ENCODE data around the gene HELB.

The HELB gene

GRCh38 chr12:66345956-66346355 lies 43.7 kb downstream of the HELB start:
- H3K36me3 ChIP-seq (ENCODE audit: insufficient read depth, low read length): peaks cover 23% of the 10 kb centered on the region
- H3K4me1 ChIP-seq (ENCODE audit: insufficient read depth, low read length): no peaks in the 10 kb centered on the region
- H3K27me3 ChIP-seq (ENCODE audit: insufficient read depth, low read length): no peaks in the 10 kb centered on the region
- no peak overlapping the region for H3K4me3 ChIP-seq (ENCODE audit: low read length)
- H2AFZ ChIP-seq (ENCODE audit: low read depth, low read length): no peak overlapping the region
- H3K9me3 ChIP-seq (ENCODE audit: low read length): peaks cover 15% of the 10 kb centered on the region

DNA sequence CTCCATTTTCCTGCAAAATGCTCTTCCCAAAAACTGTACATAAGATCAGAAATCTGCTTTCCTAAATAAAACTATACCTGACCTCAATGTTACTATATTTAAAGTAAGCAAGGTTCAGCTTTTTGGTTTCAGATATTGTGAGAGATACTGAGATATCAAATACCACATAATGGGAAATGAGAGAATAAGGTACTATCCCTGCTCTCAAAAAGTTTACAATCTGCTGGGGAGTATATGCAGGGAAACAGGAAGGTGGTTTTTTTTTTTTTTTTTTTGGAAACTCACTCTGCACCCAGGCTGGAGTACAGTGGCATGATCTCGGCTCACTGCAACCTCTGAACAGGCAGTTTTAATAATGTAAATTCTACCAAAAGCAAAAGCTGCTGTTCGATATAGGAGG lies 49.0 kb downstream of the HELB start:
- H3K4me3 ChIP-seq (ENCODE audit: low read length): no peak overlapping the region
- H3K27me3 ChIP-seq (ENCODE audit: insufficient read depth, low read length): no peaks in the 10 kb centered on the region
- peaks cover 14% of the 10 kb centered on the region for H3K36me3 ChIP-seq (ENCODE audit: insufficient read depth, low read length)
- no peaks in the 10 kb centered on the region for H3K4me1 ChIP-seq (ENCODE audit: insufficient read depth, low read length)
- H3K9me3 ChIP-seq (ENCODE audit: low read length): no peaks in the 10 kb centered on the region
- H2AFZ ChIP-seq (ENCODE audit: low read depth, low read length): no peak overlapping the region

DNA sequence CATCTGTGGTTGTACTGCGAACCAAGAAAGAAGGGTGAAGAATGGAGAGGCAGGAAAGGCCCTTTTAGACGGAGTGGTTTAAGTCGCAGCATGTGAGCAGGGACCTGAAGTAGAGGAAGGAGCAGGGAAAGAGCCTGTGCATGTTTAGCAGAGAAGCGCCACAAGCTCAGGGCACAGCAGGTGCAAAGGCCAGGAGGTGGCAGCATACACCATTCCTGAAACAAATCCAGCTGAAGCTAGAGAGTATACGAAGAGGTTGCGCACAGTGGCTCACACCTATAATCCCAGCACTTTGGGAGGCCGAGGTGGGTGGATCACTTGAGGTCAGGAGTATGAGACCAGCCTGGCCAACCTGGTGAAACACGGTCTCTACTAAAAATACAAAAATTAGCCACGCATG lies 49.9 kb downstream of the HELB start:
- Histone ChIP-seq H3K36me3 (ENCODE audit: insufficient read depth, low read length) (peaks cover 8% of the 10 kb centered on the region), H3K4me3 (ENCODE audit: low read length) (no peak overlapping the region), H3K4me1 (ENCODE audit: insufficient read depth, low read length) (no peaks in the 10 kb centered on the region), H3K27me3 (ENCODE audit: insufficient read depth, low read length) (no peaks in the 10 kb centered on the region), H3K9me3 (ENCODE audit: low read length) (no peaks in the 10 kb centered on the region), H2AFZ (ENCODE audit: low read depth, low read length) (no peak overlapping the region)

- H2AFZ ChIP-seq (ENCODE audit: low read depth, low read length): no peak overlapping the region
- H3K36me3 ChIP-seq (ENCODE audit: insufficient read depth, low read length): peaks cover 7% of the 10 kb centered on the region
- H3K9me3 ChIP-seq (ENCODE audit: low read length): no peaks in the 10 kb centered on the region
- H3K27me3 ChIP-seq (ENCODE audit: insufficient read depth, low read length): no peaks in the 10 kb centered on the region
- H3K4me3 ChIP-seq (ENCODE audit: low read length): no peak overlapping the region
- H3K4me1 ChIP-seq (ENCODE audit: insufficient read depth, low read length): no peaks in the 10 kb centered on the region
These were observed 50.6 kb downstream of the HELB start for GRCh38 chr12:66352899-66353298.

- Histone ChIP-seq H3K27me3 (ENCODE audit: insufficient read depth, low read length) (no peaks in the 10 kb centered on the region), H3K4me1 (ENCODE audit: insufficient read depth, low read length) (no peaks in the 10 kb centered on the region), H2AFZ (ENCODE audit: low read depth, low read length) (no peak overlapping the region), H3K36me3 (ENCODE audit: insufficient read depth, low read length) (peaks cover 3% of the 10 kb centered on the region), H3K9me3 (ENCODE audit: low read length) (no peaks in the 10 kb centered on the region), H3K4me3 (ENCODE audit: low read length) (no peak overlapping the region)
These were observed 52.0 kb downstream of the HELB start for GRCh38 chr12:66354291-66354690.

GRCh38 chr12:66359300-66359699 lies 57.0 kb downstream of the HELB start:
- H3K9me3 ChIP-seq (ENCODE audit: low read length): no peaks in the 10 kb centered on the region
- H3K4me3 ChIP-seq (ENCODE audit: low read length): no peak overlapping the region
- H3K36me3 ChIP-seq (ENCODE audit: insufficient read depth, low read length): no peaks in the 10 kb centered on the region
- no peaks in the 10 kb centered on the region for H3K27me3 ChIP-seq (ENCODE audit: insufficient read depth, low read length)
- H3K4me1 ChIP-seq (ENCODE audit: insufficient read depth, low read length): no peaks in the 10 kb centered on the region
- H2AFZ ChIP-seq (ENCODE audit: low read depth, low read length): no peak overlapping the region

DNA sequence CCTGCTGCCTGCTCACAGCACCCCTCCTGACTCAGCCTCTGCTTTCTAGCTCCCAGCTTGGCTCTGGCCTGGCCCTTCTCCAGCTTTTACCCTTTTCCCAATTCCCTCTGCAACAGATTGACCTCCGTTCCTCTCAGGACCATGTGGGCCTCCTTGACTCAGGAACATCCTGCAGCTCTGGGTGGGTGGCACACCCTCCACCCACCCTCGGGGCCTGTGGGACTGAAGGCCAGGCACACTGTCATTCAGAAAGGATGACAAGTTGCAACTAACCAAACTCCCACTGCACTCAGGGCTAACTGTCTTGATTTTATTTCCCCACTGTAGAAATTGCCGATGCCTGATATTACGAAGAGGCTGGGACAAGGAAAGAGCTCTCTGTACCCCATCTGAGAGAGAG lies 59.4 kb downstream of the HELB start:
- no peak overlapping the region for H3K4me3 ChIP-seq (ENCODE audit: low read length)
- no peaks in the 10 kb centered on the region for H3K27me3 ChIP-seq (ENCODE audit: insufficient read depth, low read length)
- peaks cover 3% of the 10 kb centered on the region for H3K36me3 ChIP-seq (ENCODE audit: insufficient read depth, low read length)
- H3K4me1 ChIP-seq (ENCODE audit: insufficient read depth, low read length): no peaks in the 10 kb centered on the region
- H3K9me3 ChIP-seq (ENCODE audit: low read length): no peaks in the 10 kb centered on the region
- H2AFZ ChIP-seq (ENCODE audit: low read depth, low read length): no peak overlapping the region

DNA sequence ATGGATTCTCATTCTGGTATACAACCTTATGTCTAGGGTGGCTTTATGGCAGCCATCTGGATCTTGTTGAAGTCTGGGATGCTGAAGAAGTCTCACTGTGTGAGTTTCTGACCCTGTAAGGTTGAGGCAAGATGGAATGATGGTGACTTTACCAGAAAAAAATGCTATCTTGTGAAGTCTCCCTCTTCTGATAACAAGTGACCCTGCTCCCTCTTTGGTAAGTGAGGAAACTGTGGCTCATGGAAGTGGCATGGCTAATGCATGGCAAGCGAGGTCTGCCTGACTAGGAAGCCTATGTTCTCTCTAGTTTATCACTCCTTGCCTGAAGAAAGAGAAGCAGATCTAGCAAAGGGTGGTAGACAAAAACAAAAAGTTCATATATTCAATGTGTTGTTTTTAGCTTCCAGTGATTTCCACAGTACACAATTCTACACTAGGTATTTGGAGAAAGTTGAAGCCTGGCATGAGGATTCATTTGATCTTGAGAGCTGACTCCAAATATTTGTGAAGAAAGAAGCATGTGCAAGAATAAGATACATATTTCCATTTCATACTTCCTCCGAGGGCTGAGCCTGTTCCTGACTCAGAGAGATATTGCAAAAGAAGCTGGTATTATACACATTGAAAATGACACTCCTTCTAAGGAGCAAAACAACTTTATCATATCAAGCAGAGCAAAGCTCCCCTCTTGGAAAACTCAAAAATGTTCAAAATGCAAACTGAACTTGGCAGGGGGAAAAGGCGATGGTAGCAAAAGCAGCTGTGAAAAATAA lies 63.6 kb downstream of the HELB start:
- Histone ChIP-seq H3K4me3 (ENCODE audit: low read length) (no peak overlapping the region), H3K27me3 (ENCODE audit: insufficient read depth, low read length) (no peaks in the 10 kb centered on the region), H2AFZ (ENCODE audit: low read depth, low read length) (no peak overlapping the region), H3K9me3 (ENCODE audit: low read length) (no peaks in the 10 kb centered on the region), H3K4me1 (ENCODE audit: insufficient read depth, low read length) (no peaks in the 10 kb centered on the region), H3K36me3 (ENCODE audit: insufficient read depth, low read length) (peaks cover 3% of the 10 kb centered on the region)

DNA sequence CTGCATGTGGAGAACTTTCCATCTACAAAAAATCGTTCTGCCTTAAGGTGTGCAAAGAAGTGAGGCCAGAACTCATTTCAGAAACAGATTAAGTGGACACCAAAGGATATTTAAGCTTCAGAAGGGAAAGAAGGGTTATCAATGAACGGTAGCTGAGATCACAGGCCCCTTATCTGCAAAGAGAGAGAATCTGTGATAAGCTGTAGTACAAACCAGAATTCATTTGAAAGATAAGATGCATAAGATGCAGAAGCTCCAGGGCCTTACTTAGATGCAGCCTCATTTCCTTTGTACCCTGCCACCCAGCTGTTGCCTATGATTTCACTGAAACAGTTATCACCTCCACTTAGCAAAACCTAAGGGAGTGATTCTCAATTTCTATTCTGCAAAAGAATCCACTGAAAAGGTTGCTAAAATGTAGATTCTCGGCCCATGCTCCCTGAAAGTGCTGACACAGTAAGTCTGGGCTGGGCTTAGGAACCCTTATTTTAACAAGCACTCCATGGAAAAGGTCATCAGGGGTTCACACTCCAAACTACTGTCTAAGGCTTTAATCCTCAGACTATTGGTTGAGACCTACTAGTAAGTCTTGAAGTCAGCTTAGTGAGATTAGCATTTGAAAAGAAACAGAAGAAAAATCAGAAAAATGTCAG lies 64.8 kb downstream of the HELB start:
- no peak overlapping the region for H2AFZ ChIP-seq (ENCODE audit: low read depth, low read length)
- H3K4me1 ChIP-seq (ENCODE audit: insufficient read depth, low read length): no peaks in the 10 kb centered on the region
- no peak overlapping the region for H3K4me3 ChIP-seq (ENCODE audit: low read length)
- H3K36me3 ChIP-seq (ENCODE audit: insufficient read depth, low read length): peaks cover 3% of the 10 kb centered on the region
- H3K27me3 ChIP-seq (ENCODE audit: insufficient read depth, low read length): no peaks in the 10 kb centered on the region
- no peaks in the 10 kb centered on the region for H3K9me3 ChIP-seq (ENCODE audit: low read length)

GRCh38 chr12:66371982-66372381 lies 69.7 kb downstream of the HELB start:
- H3K27me3 ChIP-seq (ENCODE audit: insufficient read depth, low read length): no peaks in the 10 kb centered on the region
- no peaks in the 10 kb centered on the region for H3K36me3 ChIP-seq (ENCODE audit: insufficient read depth, low read length)
- H3K4me3 ChIP-seq (ENCODE audit: low read length): no peak overlapping the region
- H3K4me1 ChIP-seq (ENCODE audit: insufficient read depth, low read length): no peaks in the 10 kb centered on the region
- no peak overlapping the region for H2AFZ ChIP-seq (ENCODE audit: low read depth, low read length)
- H3K9me3 ChIP-seq (ENCODE audit: low read length): no peaks in the 10 kb centered on the region

GRCh38 chr12:66375560-66375959 lies 73.3 kb downstream of the HELB start:
- Histone ChIP-seq H2AFZ (ENCODE audit: low read depth, low read length) (no peak overlapping the region), H3K4me1 (ENCODE audit: insufficient read depth, low read length) (no peaks in the 10 kb centered on the region), H3K4me3 (ENCODE audit: low read length) (no peak overlapping the region), H3K9me3 (ENCODE audit: low read length) (no peaks in the 10 kb centered on the region), H3K36me3 (ENCODE audit: insufficient read depth, low read length) (no peaks in the 10 kb centered on the region), H3K27me3 (ENCODE audit: insufficient read depth, low read length) (no peaks in the 10 kb centered on the region)

DNA sequence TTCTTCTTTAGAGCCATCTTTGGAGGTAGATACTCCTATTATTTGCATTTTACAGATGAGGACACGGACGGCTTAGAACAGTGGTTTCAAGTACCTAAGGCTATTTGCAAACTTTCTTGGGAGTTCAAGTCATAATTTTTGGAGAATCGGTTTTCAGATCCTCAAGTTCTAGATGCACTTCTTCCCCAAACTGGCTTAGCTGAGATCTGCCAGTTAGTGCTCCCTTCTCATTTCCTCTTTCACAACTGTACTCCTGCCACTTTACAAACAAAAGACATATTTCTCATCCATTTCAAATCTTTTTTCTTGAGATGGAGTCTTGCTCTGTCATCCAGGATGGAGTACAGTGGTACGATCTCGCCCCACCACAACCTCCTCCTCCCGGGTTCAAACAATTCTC lies 77.3 kb downstream of the HELB start:
- Histone ChIP-seq H3K4me1 (ENCODE audit: insufficient read depth, low read length) (no peaks in the 10 kb centered on the region), H2AFZ (ENCODE audit: low read depth, low read length) (no peak overlapping the region), H3K9me3 (ENCODE audit: low read length) (no peaks in the 10 kb centered on the region), H3K36me3 (ENCODE audit: insufficient read depth, low read length) (no peaks in the 10 kb centered on the region), H3K4me3 (ENCODE audit: low read length) (no peak overlapping the region), H3K27me3 (ENCODE audit: insufficient read depth, low read length) (no peaks in the 10 kb centered on the region)

- Histone ChIP-seq H3K4me3 (ENCODE audit: low read length) (no peak overlapping the region), H2AFZ (ENCODE audit: low read depth, low read length) (no peak overlapping the region), H3K27me3 (ENCODE audit: insufficient read depth, low read length) (no peaks in the 10 kb centered on the region), H3K36me3 (ENCODE audit: insufficient read depth, low read length) (no peaks in the 10 kb centered on the region), H3K4me1 (ENCODE audit: insufficient read depth, low read length) (no peaks in the 10 kb centered on the region), H3K9me3 (ENCODE audit: low read length) (no peaks in the 10 kb centered on the region)
These were observed 78.7 kb downstream of the HELB start for GRCh38 chr12:66380769-66381535.
